ENCODE measurements around the gene UBAC2. TPM values are rescaled to one million over a fixed set of nuclear protein-coding genes. Genes with fewer than 3 reads are reported as not detected.
"Not testable (repeated sequence)": the region's sequence is repeated elsewhere in the genome, so short reads cannot be mapped to it uniquely, and the experiment has no call there.

Gene UBAC2
- total RNA-seq, 1 experiment from 2014 or later = 52.4 TPM

GRCh38 chr13:99182439-99182838 is 18.2 kb upstream of the UBAC2 start:
- DNase-seq (ENCODE audit: low read depth) = no peak

GRCh38 chr13:99185606-99186005 is 15.0 kb upstream of the UBAC2 start:
- DNase-seq (ENCODE audit: low read depth) = no peak

DNA sequence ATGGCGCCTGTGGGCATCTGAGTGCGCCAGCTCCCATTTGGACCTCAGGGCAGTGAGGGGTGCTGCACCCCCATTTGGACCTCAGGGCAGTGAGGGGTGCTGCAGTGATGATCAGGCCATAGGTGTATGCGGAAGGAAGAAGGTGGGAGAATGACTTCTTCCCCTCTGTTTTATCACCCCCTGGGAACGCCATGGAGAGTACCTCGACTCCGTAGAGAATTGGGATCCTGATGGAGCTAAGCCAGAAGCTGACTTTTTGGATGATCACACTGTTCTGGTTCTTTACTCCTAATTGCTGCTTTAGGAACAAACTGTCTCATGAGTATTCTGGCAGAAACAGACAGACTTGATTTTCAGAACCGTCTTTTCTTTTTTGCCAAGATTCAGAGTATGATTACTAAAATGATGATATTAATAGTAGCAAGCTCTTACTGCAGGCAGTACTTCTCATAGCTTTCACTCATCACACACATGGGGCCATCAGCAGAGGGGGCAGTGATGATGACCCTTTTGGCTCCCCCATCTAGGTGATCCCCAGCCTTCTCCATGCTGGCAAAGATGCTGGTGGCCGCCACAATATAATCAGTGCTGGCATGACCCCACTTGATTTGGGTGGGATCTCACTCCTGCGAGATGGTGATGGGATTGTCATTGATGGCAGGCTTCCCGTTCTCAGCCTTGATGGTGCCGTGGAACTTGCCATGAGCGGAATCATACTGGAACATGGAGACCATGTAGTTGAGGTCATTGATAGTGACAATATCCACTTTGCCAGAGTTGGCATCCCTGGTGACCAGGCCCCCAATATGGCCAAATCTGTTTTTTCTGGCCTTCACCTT is 10.3 kb upstream of the UBAC2 start:
- no peak for DNase-seq (ENCODE audit: low read depth)

GRCh38 chr13:99191336-99191899 is 9.2 kb upstream of the UBAC2 start:
- DNase-seq (ENCODE audit: low read depth) = no peak

DNA sequence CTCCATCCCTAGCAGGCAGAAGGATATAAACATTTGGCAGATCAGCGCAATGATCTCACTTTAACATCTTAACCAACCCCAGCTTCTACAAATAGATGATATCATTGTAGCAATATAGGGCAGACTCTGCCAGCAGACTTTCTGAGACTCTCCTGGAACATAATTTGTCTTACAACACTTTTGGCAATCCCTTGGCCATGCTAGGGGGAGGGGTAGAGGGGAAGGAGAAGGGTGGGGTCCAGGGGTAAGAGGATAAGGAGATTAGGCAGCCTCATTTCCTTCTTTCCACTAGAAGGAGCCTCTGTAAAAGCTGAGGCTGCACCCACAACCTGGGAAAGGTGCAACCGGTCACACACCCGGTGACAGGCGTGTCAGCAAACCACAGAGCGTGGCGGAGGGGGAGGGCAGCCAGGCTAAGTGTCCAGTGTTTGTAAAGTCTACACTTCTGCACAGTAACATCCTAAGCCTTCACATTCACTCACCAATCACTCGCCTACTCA is 8.7 kb upstream of the UBAC2 start:
- DNase-seq (ENCODE audit: low read depth) = no peak

- DNase-seq (ENCODE audit: low read depth) = no peak
Measured at GRCh38 chr13:99192480-99192879, 8.2 kb upstream of the UBAC2 start.

- no peak for DNase-seq (ENCODE audit: low read depth)
Measured at GRCh38 chr13:99193152-99193551, 7.5 kb upstream of the UBAC2 start.

DNA sequence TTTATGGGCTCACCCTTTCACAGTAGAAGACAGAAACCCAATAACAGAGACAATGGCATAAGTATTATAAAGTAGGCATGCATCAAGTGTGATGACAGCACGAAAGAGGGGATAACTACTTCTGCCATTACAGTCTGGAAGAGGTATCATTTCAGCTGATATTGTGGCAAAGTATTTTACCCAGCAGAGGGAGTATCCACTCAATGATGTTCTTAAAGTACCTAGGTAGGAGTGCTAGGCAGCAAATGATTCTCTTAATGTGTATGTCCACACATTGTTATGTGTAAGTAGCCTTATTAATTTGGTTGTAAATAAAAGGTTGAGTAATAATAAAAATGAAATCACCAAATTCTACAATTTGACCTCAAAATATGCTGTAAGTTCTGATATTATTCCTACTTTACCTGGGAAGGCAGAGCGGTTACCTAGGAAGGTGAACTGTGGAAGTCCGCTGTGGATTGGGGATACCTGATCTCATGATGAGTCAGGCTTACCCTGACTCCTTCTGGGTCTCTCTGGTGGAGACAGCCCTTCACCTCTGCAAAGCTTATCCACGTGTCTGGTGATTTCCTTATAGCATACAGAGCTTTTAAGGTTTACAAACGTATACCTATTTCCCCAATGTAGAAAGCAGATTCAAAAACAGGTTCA is 4.1 kb upstream of the UBAC2 start:
- no peak for DNase-seq (ENCODE audit: low read depth)

GRCh38 chr13:99197117-99197651 is 3.5 kb upstream of the UBAC2 start:
- DNase-seq (ENCODE audit: low read depth) = no peak

GRCh38 chr13:99199541-99200431 is 868 bp upstream of the UBAC2 start:
- DNase-seq (ENCODE audit: low read depth) = no peak

GRCh38 chr13:99203601-99204579 is 3.2 kb downstream of the UBAC2 start:
- no peak for DNase-seq (ENCODE audit: low read depth)

GRCh38 chr13:99205621-99206220 is 5.1 kb downstream of the UBAC2 start:
- DNase-seq (ENCODE audit: low read depth) = no peak

GRCh38 chr13:99206226-99206625 is 5.6 kb downstream of the UBAC2 start:
- no peak for DNase-seq (ENCODE audit: low read depth)

- no peak for DNase-seq (ENCODE audit: low read depth)
Measured at GRCh38 chr13:99206873-99207272, 6.2 kb downstream of the UBAC2 start.

DNA sequence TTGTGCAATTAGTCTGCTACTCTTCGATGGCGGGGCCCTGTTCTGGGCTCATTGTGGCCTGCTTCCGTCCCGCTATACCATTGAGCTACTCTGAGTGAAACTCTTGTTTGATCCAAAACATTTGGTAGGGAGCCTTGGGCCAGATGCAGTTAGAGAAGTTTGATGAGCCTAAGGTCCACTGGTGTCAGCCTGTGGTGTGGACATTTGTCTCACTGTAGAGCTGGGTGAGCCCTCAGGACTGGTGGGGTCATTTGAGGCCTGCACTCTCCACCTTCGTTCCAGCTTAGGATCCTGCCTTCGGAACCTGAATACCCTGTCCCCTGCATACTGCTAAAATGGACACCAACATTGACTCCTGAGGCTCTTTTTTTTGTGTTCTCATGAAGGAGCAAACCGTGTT is 6.9 kb downstream of the UBAC2 start:
- DNase-seq (ENCODE audit: low read depth) = no peak

GRCh38 chr13:99208185-99208584 is 7.5 kb downstream of the UBAC2 start:
- no peak for DNase-seq (ENCODE audit: low read depth)

DNA sequence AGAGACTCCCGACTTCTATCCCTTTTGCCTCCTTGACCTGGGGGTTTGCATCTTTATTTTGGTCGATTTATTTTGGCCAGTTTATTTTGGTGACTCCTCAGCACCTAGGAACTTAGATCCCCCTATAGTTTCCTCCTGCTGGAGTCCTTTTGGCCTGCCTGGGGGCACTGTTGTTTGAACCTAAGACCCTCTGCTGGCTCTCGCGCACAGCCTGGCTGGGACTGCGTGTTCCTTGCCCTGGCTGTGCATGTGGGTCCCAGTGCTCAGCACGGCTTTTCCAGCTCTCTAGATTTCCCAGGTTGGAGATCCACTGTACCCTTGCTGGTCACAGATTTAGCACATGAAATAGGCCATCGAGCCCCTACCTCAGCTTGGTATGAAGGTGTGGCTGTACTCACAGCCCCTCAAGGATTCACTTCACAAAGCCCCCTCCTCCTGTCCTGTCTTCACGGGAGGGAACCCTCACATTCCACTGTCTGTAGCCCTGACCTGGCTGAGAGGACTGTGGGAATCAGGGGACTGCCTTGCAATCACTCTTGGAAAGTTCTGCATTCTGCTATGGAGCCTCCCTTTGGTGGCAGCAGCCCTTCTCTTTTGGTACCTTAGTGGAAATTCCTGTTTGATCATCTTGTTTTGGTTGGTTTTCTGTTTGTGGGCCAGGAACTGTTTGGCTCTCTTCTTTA is 8.3 kb downstream of the UBAC2 start:
- DNase-seq (ENCODE audit: low read depth) = no peak

DNA sequence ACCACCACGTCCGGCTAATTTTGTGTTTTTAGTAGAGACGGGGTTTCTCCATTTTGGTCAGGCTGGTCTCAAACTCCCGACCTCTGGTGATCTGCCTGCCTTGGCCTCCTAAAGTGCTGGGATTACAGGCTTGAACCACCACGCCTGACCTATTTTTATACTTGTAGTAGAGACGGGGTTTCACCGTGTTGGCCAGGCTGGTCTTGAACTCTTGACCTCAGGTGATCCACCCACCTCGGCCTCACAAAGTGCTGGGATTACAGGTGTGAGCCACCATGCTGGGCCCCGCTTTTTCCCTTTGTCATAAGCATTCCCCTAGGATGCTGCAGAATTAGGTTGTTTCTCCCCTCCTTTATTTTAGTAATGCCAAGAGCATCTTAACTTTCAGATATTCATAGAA is 10.0 kb downstream of the UBAC2 start:
- DNase-seq (ENCODE audit: low read depth) = not testable (repeated sequence)

All from HT1080 (cell line).